Measurements from ENCODE around the gene ACE. TPM values are rescaled to one million over a fixed set of nuclear protein-coding genes. Genes with fewer than 3 reads are reported as not detected.
A peak's percentile ranks its signal among the peaks of the same experiment; 100 is the strongest.

ACE gene
- total RNA-seq, 1 experiment from 2014 or later: 5.4 TPM

DNA sequence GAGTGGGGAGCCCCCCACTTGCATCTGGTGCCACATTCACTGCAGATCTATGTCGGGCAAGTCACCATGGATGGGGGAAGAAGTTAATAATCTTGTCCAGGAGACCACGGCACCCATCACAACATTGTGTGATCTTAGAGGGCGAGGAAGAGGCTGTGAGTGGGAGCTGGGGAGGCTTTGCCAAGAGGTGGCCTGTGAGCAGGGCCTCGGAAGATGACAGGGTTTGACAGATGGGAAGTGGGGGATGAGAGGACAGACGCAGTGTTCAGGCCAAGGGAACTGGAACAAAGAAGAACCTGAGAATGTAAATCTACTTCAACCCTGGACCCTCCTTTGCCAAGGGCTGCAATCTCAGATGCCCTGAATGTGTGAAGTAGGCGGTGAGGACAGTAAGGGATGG, 12.4 kb downstream of the ACE start:
- no peaks in the 10 kb centered on the region for H3K79me1 ChIP-seq (ENCODE audit: insufficient read depth, low read depth, low read length, poor library complexity, severe bottlenecking)
- no peaks in the 10 kb centered on the region for H3K27me3 ChIP-seq (ENCODE audit: insufficient read depth, low read length)
- no peak overlapping the region for H4K91ac ChIP-seq (ENCODE audit: insufficient read length, low read depth, low read length)
- H2BK12ac ChIP-seq (ENCODE audit: insufficient read length, low read depth, low read length): no peak overlapping the region
- no peak overlapping the region for H2BK5ac ChIP-seq (ENCODE audit: insufficient read length, low read length)
- H3K18ac ChIP-seq (ENCODE audit: insufficient read length, low read depth, low read length): no peak overlapping the region
- H3K23ac ChIP-seq (ENCODE audit: insufficient read length, low read depth, low read length): no peak overlapping the region
- no peaks in the 10 kb centered on the region for H3K23me2 ChIP-seq (ENCODE audit: insufficient read length, low read depth, low read length, poor library complexity, severe bottlenecking)
- H3K56ac ChIP-seq (ENCODE audit: insufficient read length, low read depth, low read length): no peak overlapping the region
- no peak overlapping the region for H2AFZ ChIP-seq (ENCODE audit: low read length)
- no peak overlapping the region for H2BK120ac ChIP-seq (ENCODE audit: low read depth, low read length, poor library complexity, severe bottlenecking)
- no peaks in the 10 kb centered on the region for H3K4me1 ChIP-seq (ENCODE audit: insufficient read depth, low read length)
- Mint-ChIP-seq H3K4me3 (no peak overlapping the region), H3K27ac (peak overlapping the region in 1 of 3 experiments; percentile 84; a peak in 2 of 7 replicates), H3K4me1 (peaks cover 2 to 6% of the 10 kb centered on the region in 2 experiments; a peak in 3 of 4 replicates), H3K9me3 (no peaks in the 10 kb centered on the region), H3K36me3 (ENCODE audit: insufficient read depth in 1 of 3, low read depth in 3 of 3) (no peaks in the 10 kb centered on the region; a peak in 1 of 7 replicates), H3K27me3 (ENCODE audit: low read depth) (no peaks in the 10 kb centered on the region; the same call in 1 of the 2 replicates)
- TF ChIP-seq CTCF (conservative IDR thresholded peaks at IDR 0.05): no peak
- no peak overlapping the region for H2BK20ac ChIP-seq (ENCODE audit: low read depth, low read length, poor library complexity, severe bottlenecking)
- H4K20me1 ChIP-seq (ENCODE audit: control insufficient read depth, insufficient read depth, insufficient read length): no peaks in the 10 kb centered on the region
- no peak overlapping the region for H3K27ac ChIP-seq (ENCODE audit: insufficient read length, low read depth, low read length)
- no peak overlapping the region for H3K14ac ChIP-seq (ENCODE audit: insufficient read depth, low read length)
- no CpG with 5 or more reads among the region's 6 CpGs for WGBS (ENCODE audit: extremely low coverage, insufficient read length, low lambda C conversion rate)
- no peak for DNase-seq
- no peaks in the 10 kb centered on the region for H3K9me3 ChIP-seq (ENCODE audit: control insufficient read depth, low read depth, low read length)
- no peak overlapping the region for H3K4ac ChIP-seq (ENCODE audit: low read depth, low read length)
- no peaks in the 10 kb centered on the region for H3K79me2 ChIP-seq (ENCODE audit: insufficient read depth, low read length)
- H3T11ph ChIP-seq (ENCODE audit: low read length): no peak overlapping the region
- no peak overlapping the region for H4K8ac ChIP-seq (replicated peaks; ENCODE audit: insufficient read length, low read depth, low read length)
- no peak overlapping the region for H2BK15ac ChIP-seq (ENCODE audit: low read depth, low read length)
- H2AK5ac ChIP-seq (ENCODE audit: insufficient read length, low read length): no peak overlapping the region
- H3K9ac ChIP-seq (ENCODE audit: extremely low read depth, insufficient read length, low read length): no peak overlapping the region
- no peak overlapping the region for H3K4me2 ChIP-seq (ENCODE audit: insufficient read depth, insufficient read length, low read length)
- H4K5ac ChIP-seq (ENCODE audit: insufficient read length, low read depth, low read length): no peak overlapping the region

All from H9 (cell line).